Measurements from ENCODE around the gene GPR156.

GPR156 gene

GRCh38 chr3:120119846-120120510 lies 165.0 kb downstream of the GPR156 start:
- DNase-seq (ENCODE audit: low spot score): no peak

Data from CD4-positive, alpha-beta T cell treated with Interleukin-6 at 100 ng/mL for 8 hours (primary cell).